Measurements from ENCODE around the gene MAP3K4.

Gene MAP3K4

GRCh38 chr6:161019324-161019839 lies 27.8 kb downstream of the MAP3K4 start:
- no peak for DNase-seq

DNA sequence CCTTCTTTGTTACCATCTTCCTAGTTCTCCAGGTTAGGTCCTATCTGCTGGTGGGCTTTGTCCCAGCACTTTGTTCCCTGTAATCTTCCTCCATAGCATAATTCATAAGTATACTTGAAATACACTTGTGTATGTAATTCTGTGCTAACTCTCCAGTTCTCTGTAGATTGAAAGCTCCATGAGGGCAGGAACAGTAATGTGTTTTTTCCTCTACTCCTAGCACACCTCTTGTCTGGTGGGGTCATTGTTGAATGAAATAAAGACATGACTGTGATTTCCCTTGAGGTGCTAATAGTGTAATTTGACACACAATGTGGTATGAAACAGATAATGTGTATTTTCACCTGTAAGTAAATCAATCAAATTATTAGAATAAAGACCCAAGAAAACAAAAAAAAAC lies 30.0 kb downstream of the MAP3K4 start:
- TF ChIP-seq, protein P1, sequence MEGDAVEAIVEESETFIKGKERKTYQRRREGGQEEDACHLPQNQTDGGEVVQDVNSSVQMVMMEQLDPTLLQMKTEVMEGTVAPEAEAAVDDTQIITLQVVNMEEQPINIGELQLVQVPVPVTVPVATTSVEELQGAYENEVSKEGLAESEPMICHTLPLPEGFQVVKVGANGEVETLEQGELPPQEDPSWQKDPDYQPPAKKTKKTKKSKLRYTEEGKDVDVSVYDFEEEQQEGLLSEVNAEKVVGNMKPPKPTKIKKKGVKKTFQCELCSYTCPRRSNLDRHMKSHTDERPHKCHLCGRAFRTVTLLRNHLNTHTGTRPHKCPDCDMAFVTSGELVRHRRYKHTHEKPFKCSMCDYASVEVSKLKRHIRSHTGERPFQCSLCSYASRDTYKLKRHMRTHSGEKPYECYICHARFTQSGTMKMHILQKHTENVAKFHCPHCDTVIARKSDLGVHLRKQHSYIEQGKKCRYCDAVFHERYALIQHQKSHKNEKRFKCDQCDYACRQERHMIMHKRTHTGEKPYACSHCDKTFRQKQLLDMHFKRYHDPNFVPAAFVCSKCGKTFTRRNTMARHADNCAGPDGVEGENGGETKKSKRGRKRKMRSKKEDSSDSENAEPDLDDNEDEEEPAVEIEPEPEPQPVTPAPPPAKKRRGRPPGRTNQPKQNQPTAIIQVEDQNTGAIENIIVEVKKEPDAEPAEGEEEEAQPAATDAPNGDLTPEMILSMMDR (IDR thresholded peaks at IDR 0.05; ENCODE audit: low read depth, low read length): no peak
- Histone ChIP-seq H3K36me3 (no peaks in the 10 kb centered on the region), H3K4me1 (no peaks in the 10 kb centered on the region; the same call in none of the 2 replicates), H3K4me3 (ENCODE audit: low read depth, low read length) (no peak overlapping the region), H3K27me3 (no peaks in the 10 kb centered on the region), H3K9me3 (no peaks in the 10 kb centered on the region)
- DNase-seq: no peak

More at GRCh38 chr6:161019324-161019839, 27.8 kb downstream of the MAP3K4 start:
- Histone ChIP-seq H3K36me3 (no peaks in the 10 kb centered on the region), H3K9me3 (no peaks in the 10 kb centered on the region), H3K4me1 (no peaks in the 10 kb centered on the region; the same call in none of the 2 replicates), H3K4me3 (ENCODE audit: low read depth, low read length) (no peak overlapping the region), H3K27me3 (no peaks in the 10 kb centered on the region)
- TF ChIP-seq, protein P1 (IDR thresholded peaks at IDR 0.05; ENCODE audit: low read depth, low read length): no peak

- DNase-seq: no peak
- TF ChIP-seq, protein P1 (IDR thresholded peaks at IDR 0.05; ENCODE audit: low read depth, low read length): no peak
- H3K27me3 ChIP-seq: no peaks in the 10 kb centered on the region
- H3K36me3 ChIP-seq: no peaks in the 10 kb centered on the region
- H3K4me3 ChIP-seq (ENCODE audit: low read depth, low read length): no peak overlapping the region
- H3K9me3 ChIP-seq: no peaks in the 10 kb centered on the region
- H3K4me1 ChIP-seq: no peaks in the 10 kb centered on the region; the same call in none of the 2 replicates
Measured at GRCh38 chr6:161021998-161022743, 30.6 kb downstream of the MAP3K4 start.

DNA sequence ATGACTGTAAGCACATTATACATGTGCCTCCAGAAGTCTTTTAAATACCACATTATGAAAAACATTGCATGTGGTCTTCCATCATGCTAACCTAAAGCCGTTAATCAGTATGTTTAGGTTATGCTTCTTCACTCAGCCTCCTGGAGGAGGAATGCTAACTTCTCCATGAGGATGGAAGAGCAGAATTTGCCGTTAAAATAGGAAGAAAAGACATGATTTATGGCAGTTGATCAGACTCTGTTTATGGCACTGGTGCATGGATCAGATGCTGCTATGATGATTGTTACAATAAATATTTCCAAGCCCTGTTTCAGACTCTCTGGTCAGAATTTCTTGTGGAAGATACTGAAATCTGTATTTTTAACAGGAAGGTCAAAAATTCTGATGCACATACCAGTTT lies 31.7 kb downstream of the MAP3K4 start:
- Histone ChIP-seq H3K4me1 (no peaks in the 10 kb centered on the region; the same call in none of the 2 replicates), H3K36me3 (no peaks in the 10 kb centered on the region), H3K4me3 (ENCODE audit: low read depth, low read length) (no peak overlapping the region), H3K27me3 (no peaks in the 10 kb centered on the region), H3K9me3 (no peaks in the 10 kb centered on the region)
- no peak for DNase-seq
- TF ChIP-seq, protein P1 (IDR thresholded peaks at IDR 0.05; ENCODE audit: low read depth, low read length): no peak

GRCh38 chr6:161024364-161024920 lies 32.9 kb downstream of the MAP3K4 start:
- no peak for DNase-seq
- Histone ChIP-seq H3K27me3 (no peaks in the 10 kb centered on the region), H3K9me3 (no peaks in the 10 kb centered on the region), H3K4me1 (no peaks in the 10 kb centered on the region; the same call in none of the 2 replicates), H3K4me3 (ENCODE audit: low read depth, low read length) (no peak overlapping the region), H3K36me3 (no peaks in the 10 kb centered on the region)
- TF ChIP-seq, protein P1 (IDR thresholded peaks at IDR 0.05; ENCODE audit: low read depth, low read length): no peak

GRCh38 chr6:161027385-161027784 lies 35.8 kb downstream of the MAP3K4 start:
- no peak for DNase-seq
- Histone ChIP-seq H3K4me1 (no peaks in the 10 kb centered on the region; the same call in 1 of the 2 replicates), H3K27me3 (no peaks in the 10 kb centered on the region), H3K36me3 (no peaks in the 10 kb centered on the region), H3K9me3 (no peaks in the 10 kb centered on the region), H3K4me3 (ENCODE audit: low read depth, low read length) (no peak overlapping the region)
- TF ChIP-seq, protein P1 (IDR thresholded peaks at IDR 0.05; ENCODE audit: low read depth, low read length): no peak
